HEK293T (cell line): Measurements from ENCODE around the gene GRIN2A.

Source experiments
- CTCF ChIA-PET: fragments of 350-600 bp; formaldehyde crosslinking; extraction: SDS; loops from one replicate; lab custom pipeline; 2021; ENCODE audit warnings: antibody characterized with exemption, inconsistent platforms; lab: Yijun Ruan, JAX
- POLR2A ChIA-PET: fragments of 350-600 bp; formaldehyde crosslinking; extraction: SDS; loops from one replicate; lab custom pipeline; 2020; ENCODE audit warnings: antibody characterized with exemption, inconsistent platforms; lab: Yijun Ruan, JAX
- DNase-seq: peaks from one replicate; pipeline ENCODE4 v3.0.0; 2012; ENCODE audit warnings: mixed read lengths; ENCODE audit errors: extremely low spot score
- ARNT ChIP-seq: fragments of 450-650 bp; IDR thresholded peaks from 2 replicates; pipeline ENCODE4 v1.6.1; 2017; ENCODE audit warnings: mild to moderate bottlenecking
- BHLHE40 ChIP-seq: fragments of 450-650 bp; IDR thresholded peaks from 2 replicates; pipeline ENCODE4 v1.6.1; 2016; ENCODE audit warnings: mild to moderate bottlenecking, moderate library complexity, borderline replicate concordance
- CTBP1 ChIP-seq: fragments of 450-650 bp; IDR thresholded peaks from 2 replicates; pipeline ENCODE4 v1.6.1; 2016; ENCODE audit warnings: borderline replicate concordance
- ELF4 ChIP-seq: fragments of 450-650 bp; IDR thresholded peaks from 2 replicates; pipeline ENCODE4 v1.6.1; 2017; ENCODE audit warnings: antibody characterized with exemption
- FOXA1 ChIP-seq: fragments of 450-650 bp; IDR thresholded peaks from 2 replicates; pipeline ENCODE4 v1.6.1; 2016; ENCODE audit warnings: mild to moderate bottlenecking
- FOXK2 ChIP-seq: fragments of 450-650 bp; IDR thresholded peaks from 2 replicates; pipeline ENCODE4 v1.6.1; 2016; ENCODE audit warnings: mild to moderate bottlenecking
- FOXM1 ChIP-seq: fragments of 450-650 bp; IDR thresholded peaks from 2 replicates; pipeline ENCODE4 v1.6.1; 2017; ENCODE audit warnings: mild to moderate bottlenecking, borderline replicate concordance
- HDGF ChIP-seq: fragments of 450-650 bp; IDR thresholded peaks from 2 replicates; pipeline ENCODE4 v1.6.1; 2017; ENCODE audit warnings: antibody characterized with exemption, borderline replicate concordance
- L3MBTL2 ChIP-seq: fragments of 450-650 bp; conservative IDR thresholded peaks from 2 replicates; pipeline ENCODE4 v1.6.1; 2016; ENCODE audit warnings: mild to moderate bottlenecking
- LEF1 ChIP-seq: fragments of 450-650 bp; IDR thresholded peaks from 2 replicates; pipeline ENCODE4 v1.6.1; 2017; ENCODE audit warnings: mild to moderate bottlenecking, borderline replicate concordance
- NFRKB ChIP-seq: fragments of 450-650 bp; IDR thresholded peaks from 2 replicates; pipeline ENCODE4 v1.6.1; 2016; ENCODE audit warnings: mild to moderate bottlenecking, moderate library complexity
- SP1 ChIP-seq: fragments of 450-650 bp; IDR thresholded peaks from 2 replicates; pipeline ENCODE4 v1.6.1; 2017
- SUZ12 ChIP-seq: fragments of 450-650 bp; IDR thresholded peaks from 2 replicates; pipeline ENCODE4 v1.6.1; 2016; ENCODE audit warnings: mild to moderate bottlenecking
- TARDBP ChIP-seq: fragments of 450-650 bp; IDR thresholded peaks from 2 replicates; pipeline ENCODE4 v1.6.1; 2016
- ZNF384 ChIP-seq: fragments of 450-650 bp; IDR thresholded peaks from 2 replicates; pipeline ENCODE4 v1.6.1; 2016
- TF ChIP-seq, protein P1 (sequence below): fragments of 450-650 bp; IDR thresholded peaks from 2 replicates; pipeline ENCODE4 v1.6.1; 2016

The GRIN2A gene

DNA sequence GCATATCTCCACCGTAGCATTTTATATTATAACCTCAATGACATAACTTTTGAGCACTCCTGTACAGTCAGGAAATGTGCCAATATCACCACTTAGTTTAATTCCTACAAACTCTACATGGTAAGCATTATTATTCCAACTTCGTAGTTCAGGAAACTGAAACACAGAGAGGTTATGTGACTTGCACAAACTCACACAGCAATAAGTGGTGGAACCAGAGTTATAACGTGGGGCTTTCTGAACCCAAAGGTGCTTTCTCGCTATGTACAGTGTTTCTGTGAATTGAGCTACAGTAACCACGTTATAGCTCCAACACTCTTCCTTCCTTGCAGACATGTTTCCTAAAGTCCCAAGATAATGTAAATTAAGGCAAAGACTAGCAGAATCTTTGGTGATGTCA, 330.2 kb downstream of the GRIN2A start:
- TF ChIP-seq ARNT (no peak), L3MBTL2 (no peak), CTBP1 (no peak), SUZ12 (no peak), TARDBP (no peak), LEF1 (no peak), SP1 (no peak), ELF4 (no peak), ZNF384 (no peak), FOXK2 (no peak), FOXM1 (no peak), NFRKB (no peak), BHLHE40 (no peak), HDGF (no peak)
- no peak for DNase-seq
- POLR2A ChIA-PET, result no interaction called here
- CTCF ChIA-PET, result no interaction called here

GRCh38 chr16:9850817-9851216, 331.4 kb downstream of the GRIN2A start:
- no peak for DNase-seq
- TF ChIP-seq FOXK2, result no peak
- no peak for TF ChIP-seq ELF4
- TF ChIP-seq L3MBTL2, result no peak
- TF ChIP-seq CTBP1, result no peak
- no peak for TF ChIP-seq TARDBP
- TF ChIP-seq, protein P1, sequence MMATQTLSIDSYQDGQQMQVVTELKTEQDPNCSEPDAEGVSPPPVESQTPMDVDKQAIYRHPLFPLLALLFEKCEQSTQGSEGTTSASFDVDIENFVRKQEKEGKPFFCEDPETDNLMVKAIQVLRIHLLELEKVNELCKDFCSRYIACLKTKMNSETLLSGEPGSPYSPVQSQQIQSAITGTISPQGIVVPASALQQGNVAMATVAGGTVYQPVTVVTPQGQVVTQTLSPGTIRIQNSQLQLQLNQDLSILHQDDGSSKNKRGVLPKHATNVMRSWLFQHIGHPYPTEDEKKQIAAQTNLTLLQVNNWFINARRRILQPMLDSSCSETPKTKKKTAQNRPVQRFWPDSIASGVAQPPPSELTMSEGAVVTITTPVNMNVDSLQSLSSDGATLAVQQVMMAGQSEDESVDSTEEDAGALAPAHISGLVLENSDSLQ, result no peak
- TF ChIP-seq ZNF384, result no peak
- TF ChIP-seq LEF1, result no peak
- TF ChIP-seq NFRKB, result no peak
- TF ChIP-seq BHLHE40, result no peak
- no peak for TF ChIP-seq FOXA1
- ChIA-PET POLR2A (no interaction called here), CTCF (no interaction called here)

DNA sequence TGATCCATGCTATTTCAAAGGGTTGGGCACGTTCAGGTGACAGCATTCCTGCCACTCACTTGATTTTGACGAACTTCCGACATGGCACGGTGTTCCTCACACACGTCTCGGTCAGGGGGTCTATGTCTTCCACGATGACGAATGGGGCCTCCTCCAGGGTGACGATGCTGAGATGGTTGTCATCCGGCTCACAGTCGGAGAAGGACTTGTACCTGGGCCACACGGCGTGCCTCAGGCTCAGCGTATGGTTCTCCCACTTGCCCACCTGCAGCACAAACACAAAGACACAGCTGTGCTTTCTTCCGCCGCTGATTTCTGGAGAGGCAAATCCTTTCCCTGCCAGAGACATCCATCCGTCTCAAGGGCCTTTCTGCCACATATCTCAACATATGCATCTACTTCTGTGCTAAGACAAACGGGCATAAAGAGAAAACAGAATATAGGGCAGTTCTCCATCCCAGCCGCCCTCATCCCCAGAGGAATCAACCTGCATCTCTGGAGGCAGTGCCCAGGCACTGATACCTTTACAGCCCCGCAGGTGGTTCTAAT, 332.5 kb downstream of the GRIN2A start:
- TF ChIP-seq BHLHE40, result no peak
- no peak for TF ChIP-seq SP1
- TF ChIP-seq, protein P1, result no peak
- TF ChIP-seq ZNF384, result no peak
- TF ChIP-seq ELF4, result no peak
- TF ChIP-seq ARNT, result no peak
- no peak for TF ChIP-seq HDGF
- TF ChIP-seq FOXA1, result no peak
- TF ChIP-seq L3MBTL2, result no peak
- no peak for TF ChIP-seq LEF1
- TF ChIP-seq FOXK2, result no peak
- no peak for TF ChIP-seq CTBP1
- no peak for TF ChIP-seq SUZ12
- ChIA-PET CTCF (no interaction called here), POLR2A (no interaction called here)
- DNase-seq, result no peak

- TF ChIP-seq HDGF (no peak), L3MBTL2 (no peak), NFRKB (no peak), SUZ12 (no peak), ZNF384 (no peak), ELF4 (no peak), FOXK2 (no peak), ARNT (no peak), SP1 (no peak), FOXA1 (no peak), LEF1 (no peak), BHLHE40 (no peak), TARDBP (no peak), FOXM1 (no peak), CTBP1 (no peak)
- TF ChIP-seq, protein P1, result no peak
- ChIA-PET POLR2A (no interaction called here), CTCF (no interaction called here)
- DNase-seq, result no peak
These were observed 335.1 kb downstream of the GRIN2A start for GRCh38 chr16:9847146-9847545.

DNA sequence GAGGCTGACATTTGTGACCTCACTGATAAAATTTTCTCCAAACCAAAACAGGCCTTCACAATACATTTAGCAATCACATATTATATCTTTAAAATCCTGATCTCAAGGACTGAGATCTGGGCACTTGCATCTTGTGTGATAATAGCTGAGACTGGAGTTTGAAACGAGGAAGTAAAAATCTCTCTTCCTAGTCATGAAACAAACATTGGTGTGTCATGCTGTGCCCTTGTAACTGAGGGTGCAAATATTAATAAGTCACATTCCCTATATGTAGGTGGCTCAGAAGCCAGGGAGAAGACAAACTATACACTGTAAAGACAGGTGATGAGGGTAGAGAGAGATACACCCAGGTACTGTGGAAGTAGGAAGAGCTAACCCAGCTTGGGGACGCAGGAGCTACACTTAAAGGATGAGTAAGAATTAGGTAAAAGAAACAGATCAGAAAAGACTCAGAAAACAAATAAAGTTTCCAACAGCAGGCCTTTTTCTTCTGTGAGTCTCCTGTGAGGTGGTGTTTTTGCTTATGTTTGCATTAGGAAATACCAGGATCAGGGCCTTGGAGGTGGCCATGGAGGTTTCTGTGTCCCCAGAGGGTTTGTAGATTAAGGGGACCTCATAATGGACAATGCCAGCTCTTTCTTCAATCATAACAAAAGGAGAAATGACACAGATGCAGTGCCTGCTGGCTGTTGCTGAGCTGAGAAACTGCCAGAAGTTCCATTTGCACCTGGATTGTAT, 335.7 kb downstream of the GRIN2A start:
- ChIA-PET POLR2A (no interaction called here), CTCF (no interaction called here)
- TF ChIP-seq SP1 (no peak), HDGF (no peak), ZNF384 (no peak)
- DNase-seq, result no peak

- TF ChIP-seq HDGF (no peak), FOXM1 (no peak)
- CTCF ChIA-PET, result interaction anchor here (0.6 kb wide), 1 partner anchor 614 kb away, joined by 3 read pairs; no protein-coding TSS in a partner anchor
- DNase-seq, result no peak
- POLR2A ChIA-PET, result no interaction called here
These were observed 336.4 kb downstream of the GRIN2A start for GRCh38 chr16:9845661-9846361.
